Mammary epithelial cell (primary cell): ENCODE results near the gene NR2C2AP.

Source experiments
- EZH2 ChIP-seq: IDR thresholded peaks from 2 replicates; pipeline ENCODE4 v1.6.1; 2012; ENCODE audit warnings: low read length, inconsistent platforms, borderline replicate concordance
- TF ChIP-seq, protein P1 (sequence below), 2 donors: IDR thresholded peaks in 1 of 2; conservative IDR thresholded peaks in 1 of 2; 2 replicates each; pipeline ENCODE4 v1.5.1; 2011 to 2012; ENCODE audit warnings: inconsistent platforms in 2 of 2, low read length in 2 of 2, mild to moderate bottlenecking in 2 of 2, control low read depth in 1 of 2, low read depth in 1 of 2; ENCODE audit not compliant: insufficient read depth in 1 of 2; ENCODE audit errors: extremely low read depth in 1 of 2

DNA sequence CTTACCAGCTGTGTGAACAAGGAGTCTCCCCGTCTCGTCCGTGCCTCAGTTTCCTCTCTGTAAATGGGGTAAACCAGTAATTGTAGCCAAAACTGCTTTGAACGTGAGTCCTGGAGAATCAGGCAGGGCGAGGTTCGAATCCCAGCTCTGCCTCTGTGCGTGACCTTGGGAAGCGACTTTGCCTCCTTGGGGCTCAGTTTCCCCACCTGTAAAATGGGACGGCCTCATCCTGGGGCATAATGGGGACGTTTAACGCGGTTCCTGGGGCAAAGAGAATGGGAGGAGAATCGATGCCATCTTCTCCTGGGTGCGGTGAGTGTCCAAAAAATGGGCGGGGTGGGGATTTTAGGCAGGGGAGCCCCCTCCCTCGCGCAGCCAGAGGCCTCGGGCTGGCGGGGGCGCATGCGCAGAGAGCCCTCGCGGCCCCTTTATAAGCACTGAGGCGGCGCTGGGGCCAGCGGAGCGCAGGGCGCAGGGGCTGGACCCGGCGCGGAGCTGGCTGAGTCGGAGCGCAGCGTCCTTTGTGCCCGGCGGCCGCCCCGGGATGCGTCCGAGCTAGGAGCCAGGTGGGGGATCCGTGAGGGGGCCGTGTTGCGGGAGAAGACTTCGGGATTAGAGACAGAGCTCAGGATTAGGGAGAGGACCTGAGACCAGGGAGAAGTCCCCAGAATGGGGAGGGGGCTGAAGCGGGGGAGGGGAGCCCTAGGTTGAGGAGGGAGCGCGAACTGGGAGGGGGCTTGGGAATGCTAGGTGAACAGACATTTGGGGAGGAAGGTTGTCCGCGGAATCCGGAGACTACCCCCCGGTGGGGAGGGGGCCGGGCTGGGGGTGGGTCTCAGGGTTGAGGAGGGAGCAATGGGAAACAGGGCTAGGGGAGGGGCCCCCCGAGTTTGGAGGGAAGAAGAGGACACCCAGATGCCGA, 8.5 kb upstream of the NR2C2AP start, which contains the start of gene NCAN:
- TF ChIP-seq, protein P1, sequence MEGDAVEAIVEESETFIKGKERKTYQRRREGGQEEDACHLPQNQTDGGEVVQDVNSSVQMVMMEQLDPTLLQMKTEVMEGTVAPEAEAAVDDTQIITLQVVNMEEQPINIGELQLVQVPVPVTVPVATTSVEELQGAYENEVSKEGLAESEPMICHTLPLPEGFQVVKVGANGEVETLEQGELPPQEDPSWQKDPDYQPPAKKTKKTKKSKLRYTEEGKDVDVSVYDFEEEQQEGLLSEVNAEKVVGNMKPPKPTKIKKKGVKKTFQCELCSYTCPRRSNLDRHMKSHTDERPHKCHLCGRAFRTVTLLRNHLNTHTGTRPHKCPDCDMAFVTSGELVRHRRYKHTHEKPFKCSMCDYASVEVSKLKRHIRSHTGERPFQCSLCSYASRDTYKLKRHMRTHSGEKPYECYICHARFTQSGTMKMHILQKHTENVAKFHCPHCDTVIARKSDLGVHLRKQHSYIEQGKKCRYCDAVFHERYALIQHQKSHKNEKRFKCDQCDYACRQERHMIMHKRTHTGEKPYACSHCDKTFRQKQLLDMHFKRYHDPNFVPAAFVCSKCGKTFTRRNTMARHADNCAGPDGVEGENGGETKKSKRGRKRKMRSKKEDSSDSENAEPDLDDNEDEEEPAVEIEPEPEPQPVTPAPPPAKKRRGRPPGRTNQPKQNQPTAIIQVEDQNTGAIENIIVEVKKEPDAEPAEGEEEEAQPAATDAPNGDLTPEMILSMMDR (conservative IDR thresholded peaks at IDR 0.05 in 1 of 2, IDR thresholded peaks at IDR 0.05 in 1 of 2; ENCODE audit: extremely low read depth in 1 of 2, insufficient read depth in 1 of 2, low read depth in 1 of 2, low read length in 2 of 2) = no peak
- TF ChIP-seq EZH2 = no peak
